Adrenal gland (tissue), 12 donors: ENCODE results near the gene CFAP91. TPM values are rescaled to one million over a fixed set of nuclear protein-coding genes. Genes with fewer than 3 reads are reported as not detected.

Experiments used
- DNase-seq, 7 donors: peaks; one replicate each; pipeline ENCODE4 v3.0.0-alpha.2; 2019 to 2020
- H3K27ac ChIP-seq, 5 donors: fragments of 200-600 bp; sonication (generic) in 4 of 5; 1 replicate in 3 of 5; 2 replicates in 2 of 5; pipeline versions ENCODE4 v1.5.1 to v1.8.0; 2016 to 2020; ENCODE audit warnings: mild to moderate bottlenecking in 1 of 5
- H3K27me3 ChIP-seq: fragments of 200-600 bp; 2 replicates; pipeline ENCODE4 v1.8.0; 2021
- H3K36me3 ChIP-seq, 2 donors: fragments of 200-600 bp; replicated peaks in 1 of 2; 1 replicate in 1 of 2; 2 replicates in 1 of 2; pipeline versions ENCODE4 v1.5.1 to v1.8.0; 2018 to 2022
- H3K4me1 ChIP-seq, 2 donors: fragments of 200-600 bp; replicated peaks in 1 of 2; 1 replicate in 1 of 2; 2 replicates in 1 of 2; pipeline versions ENCODE4 v1.5.1 to v1.8.0; 2018 to 2021
- H3K4me3 ChIP-seq, 4 donors: fragments of 200-600 bp; sonication (generic) in 3 of 4; one replicate each; pipeline ENCODE4 v1.5.1; 2016 to 2018
- H3K9me3 ChIP-seq, 3 donors: fragments of 200-600 bp; sonication (generic) in 1 of 3; replicated peaks in 1 of 3; 1 replicate in 2 of 3; 2 replicates in 1 of 3; pipeline versions ENCODE4 v1.5.1 to v1.8.0; 2016 to 2021
- POLR2A ChIP-seq, 2 donors: fragments of 450-650 bp; IDR thresholded peaks; one replicate each; pipeline ENCODE4 v1.6.1; 2017; ENCODE audit warnings: antibody characterized with exemption in 2 of 2, mild to moderate bottlenecking in 2 of 2, moderate library complexity in 1 of 2
- WGBS, 4 donors: extraction: QIAGEN DNeasy Blood & Tissue Kit in 2 of 4; methylation state at CpG; one replicate each; pipeline versions ENCODE4 v1.1.5 to v1.1.7; 2013 to 2017; 5-methylcytosine and 5-hydroxymethylcytosine counted together
- intact Hi-C, 2 donors: fragments of 100-400 bp; cut with DNase I; formaldehyde crosslinking; loops; one replicate each; pipeline versions ENCODE4 v1.14.1 to v1.15.0; 2022 to 2023
- polyA plus RNA-seq, 3 donors: library from polyadenylated mRNA; stranded (reverse); fragments of 200-250 nt in 2 of 3; fragments of 350-450 nt in 1 of 3; fragmentation: Illumina TruSeq in 1 of 3; extraction: RNeasy Lipid Tissue Mini Kit (QIAGEN cat#74804) in 1 of 3; gene quantifications; one replicate each; pipeline ENCODE4 v1.2.3, GENCODE V29; 2013 to 2014
- total RNA-seq, 9 donors: library from RNA; depleted of rRNA in 4 of 9; stranded (reverse); fragments of >200 nt in 4 of 9; fragments of 120-200 nt in 1 of 9; fragmentation: NEBNext Ultra II Directional in 1 of 9; extraction: Animal tissue kit (Norgen Biotek cat#: 25700) in 1 of 9; gene quantifications; one replicate each; pipeline versions ENCODE4 v1.1.0 to v1.2.4, GENCODE V29; 2013 to 2023
- TF ChIP-seq, protein P1 (sequence below), 6 experiments: fragments of 450-650 bp in 4 of 6; fragments of 200-600 bp in 2 of 6; sonication (generic) in 1 of 6; IDR thresholded peaks; 1 replicate in 5 of 6; 2 replicates in 1 of 6; pipeline versions ENCODE4 v1.5.1 to v1.8.0; 2016 to 2021; ENCODE audit warnings: antibody characterized with exemption in 6 of 6, mild to moderate bottlenecking in 2 of 6, moderate library complexity in 1 of 6
- donor health status: healthy with polysubstance abuse.
- donor health status: Bipolar disorder and iron deficiency.
- donor health status: DM: yes; HTN: yes; CAD: no.
- donor health status: DM: no; HTN: no; CAD: no.
- donor health status: DM: no; HTN: no; CAD: no.
- donor health status: DM: yes; HTN: yes; CAD: no.

CFAP91 gene
- total and polyA plus RNA-seq, 12 donors: 3.4 to 12.9 (median 8.3) TPM

DNA sequence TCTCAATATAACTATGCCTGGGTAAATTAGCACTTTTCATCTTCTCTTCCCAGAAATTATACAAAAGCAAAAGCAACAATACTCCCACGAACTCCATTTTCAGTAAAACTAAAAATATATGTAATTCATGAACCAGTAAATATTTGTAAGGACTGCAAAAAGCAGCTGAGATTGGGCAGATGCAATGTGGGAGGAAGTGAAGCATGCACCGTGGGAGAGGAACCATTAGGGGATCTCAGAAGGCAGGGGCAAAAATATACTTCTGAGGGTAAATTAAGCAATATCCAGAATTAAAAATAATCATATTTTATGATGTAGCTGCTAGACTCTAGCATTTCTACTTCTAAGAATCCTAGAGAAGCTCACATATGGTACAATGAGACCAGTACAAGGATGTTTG, 20.2 kb downstream of the CFAP91 start:
- no peak overlapping the region for H3K27ac ChIP-seq
- no peaks in the 10 kb centered on the region for H3K36me3 ChIP-seq
- no peaks in the 10 kb centered on the region for H3K4me1 ChIP-seq
- DNase-seq: no peak
- 67 to 76% (median 70%) methylated on average over 2 of the region's 2 CpGs for WGBS, 4 donors
- TF ChIP-seq, protein P1, sequence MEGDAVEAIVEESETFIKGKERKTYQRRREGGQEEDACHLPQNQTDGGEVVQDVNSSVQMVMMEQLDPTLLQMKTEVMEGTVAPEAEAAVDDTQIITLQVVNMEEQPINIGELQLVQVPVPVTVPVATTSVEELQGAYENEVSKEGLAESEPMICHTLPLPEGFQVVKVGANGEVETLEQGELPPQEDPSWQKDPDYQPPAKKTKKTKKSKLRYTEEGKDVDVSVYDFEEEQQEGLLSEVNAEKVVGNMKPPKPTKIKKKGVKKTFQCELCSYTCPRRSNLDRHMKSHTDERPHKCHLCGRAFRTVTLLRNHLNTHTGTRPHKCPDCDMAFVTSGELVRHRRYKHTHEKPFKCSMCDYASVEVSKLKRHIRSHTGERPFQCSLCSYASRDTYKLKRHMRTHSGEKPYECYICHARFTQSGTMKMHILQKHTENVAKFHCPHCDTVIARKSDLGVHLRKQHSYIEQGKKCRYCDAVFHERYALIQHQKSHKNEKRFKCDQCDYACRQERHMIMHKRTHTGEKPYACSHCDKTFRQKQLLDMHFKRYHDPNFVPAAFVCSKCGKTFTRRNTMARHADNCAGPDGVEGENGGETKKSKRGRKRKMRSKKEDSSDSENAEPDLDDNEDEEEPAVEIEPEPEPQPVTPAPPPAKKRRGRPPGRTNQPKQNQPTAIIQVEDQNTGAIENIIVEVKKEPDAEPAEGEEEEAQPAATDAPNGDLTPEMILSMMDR (IDR thresholded peaks at IDR 0.05): peak in 1 of 6 experiments; percentile 4
- no peak for TF ChIP-seq POLR2A (IDR thresholded peaks at IDR 0.05)
- H3K27me3 ChIP-seq: no peaks in the 10 kb centered on the region
- intact Hi-C loops: no loop called here
- no peak overlapping the region for H3K4me3 ChIP-seq
- no peaks in the 10 kb centered on the region for H3K9me3 ChIP-seq

DNA sequence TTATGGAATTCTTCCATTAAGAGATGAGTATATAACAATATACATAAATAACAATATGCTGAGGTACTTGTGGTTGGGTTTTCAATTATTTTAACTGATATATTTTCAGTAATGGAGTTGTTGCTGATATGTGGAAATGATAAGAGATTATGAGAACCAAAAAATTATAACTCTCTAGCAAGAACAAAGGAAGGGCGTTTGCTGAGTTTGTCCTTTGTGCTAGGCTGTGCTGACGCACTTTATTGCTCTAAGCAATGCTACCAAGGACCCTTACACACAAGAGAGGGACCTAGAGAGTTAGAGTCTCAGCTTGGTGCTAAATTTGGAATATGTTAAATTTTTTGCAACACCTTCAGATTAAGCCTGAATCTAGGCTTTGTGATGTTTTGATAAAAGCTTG, 24.1 kb downstream of the CFAP91 start:
- WGBS, 4 donors: 71 to 88% (median 85%) methylated on average over 2 of the region's 2 CpGs
- no peak for TF ChIP-seq POLR2A (IDR thresholded peaks at IDR 0.05)
- TF ChIP-seq, protein P1 (IDR thresholded peaks at IDR 0.05): no peak
- intact Hi-C loops: no loop called here
- H3K36me3 ChIP-seq: no peaks in the 10 kb centered on the region
- no peak for DNase-seq
- H3K9me3 ChIP-seq: no peaks in the 10 kb centered on the region
- H3K27ac ChIP-seq: no peak overlapping the region
- no peaks in the 10 kb centered on the region for H3K4me1 ChIP-seq
- no peak overlapping the region for H3K4me3 ChIP-seq
- no peaks in the 10 kb centered on the region for H3K27me3 ChIP-seq

DNA sequence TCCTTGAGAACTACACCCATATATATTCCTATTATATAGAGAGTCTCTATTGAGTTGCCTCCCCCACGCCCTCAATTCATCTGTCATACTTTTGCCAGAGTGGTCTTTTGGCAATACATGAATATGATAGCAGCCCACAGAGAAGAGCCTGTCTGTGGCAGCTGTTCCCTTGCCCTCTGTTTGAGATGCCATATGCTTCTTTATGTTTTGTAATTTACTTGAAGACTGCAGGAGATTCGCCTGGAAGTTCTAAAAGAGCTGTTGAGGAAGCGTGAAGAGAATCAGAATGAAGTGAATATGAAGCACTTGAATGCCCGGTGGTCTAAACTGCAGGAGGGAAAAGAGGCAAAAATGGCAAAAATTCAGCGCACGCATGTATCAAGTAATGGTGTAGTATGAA, 27.2 kb downstream of the CFAP91 start:
- Histone ChIP-seq H3K4me3 (no peak overlapping the region), H3K9me3 (no peaks in the 10 kb centered on the region), H3K36me3 (no peaks in the 10 kb centered on the region), H3K27ac (no peak overlapping the region), H3K27me3 (no peaks in the 10 kb centered on the region), H3K4me1 (no peaks in the 10 kb centered on the region)
- TF ChIP-seq, protein P1 (IDR thresholded peaks at IDR 0.05): no peak
- no peak for TF ChIP-seq POLR2A (IDR thresholded peaks at IDR 0.05)
- DNase-seq: no peak
- intact Hi-C loops: no loop called here
- 95 to 98% (median 96%) methylated on average over 6 of the region's 6 CpGs for WGBS, 4 donors

DNA sequence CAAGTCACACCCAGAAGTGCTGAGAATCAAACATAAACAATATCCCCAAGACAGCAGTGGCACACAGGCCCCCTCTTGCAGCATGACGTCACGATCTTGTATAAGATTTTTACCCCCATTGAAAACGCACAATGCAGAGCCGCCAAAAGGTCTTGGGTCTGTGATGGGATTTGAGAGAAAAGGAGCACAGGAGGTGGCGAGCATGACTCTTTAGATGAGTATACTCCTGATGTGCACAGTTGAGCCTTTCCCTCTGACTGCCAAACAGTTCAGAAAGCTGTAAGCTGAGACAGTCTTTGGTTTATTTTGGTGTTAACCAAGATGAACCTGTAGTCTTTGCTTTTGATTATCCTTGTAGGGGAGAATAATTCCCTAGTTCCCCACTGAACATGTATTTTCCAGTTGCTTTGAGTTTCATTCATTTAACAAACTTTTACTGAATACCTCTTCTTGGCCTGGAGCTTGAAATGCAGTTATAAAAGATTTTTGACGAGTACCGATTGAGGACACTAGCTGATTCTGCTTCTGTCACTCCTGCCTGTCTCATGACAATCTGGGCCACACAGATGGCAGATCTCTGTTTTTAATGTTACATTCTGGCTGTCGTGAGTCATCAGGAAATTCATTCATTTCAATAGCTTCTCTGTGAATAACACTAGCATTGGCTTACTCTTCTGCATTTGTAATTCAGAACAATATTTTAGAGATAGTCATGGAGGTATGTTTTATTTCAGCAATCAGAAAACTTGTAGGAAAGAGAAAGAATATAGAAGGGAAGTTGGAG, 28.9 kb downstream of the CFAP91 start:
- intact Hi-C loops: no loop called here
- Histone ChIP-seq H3K27me3 (no peaks in the 10 kb centered on the region), H3K36me3 (no peaks in the 10 kb centered on the region), H3K4me3 (no peak overlapping the region), H3K27ac (peak overlapping the region in 2 of 5 donors; percentile 27 to 45), H3K9me3 (no peaks in the 10 kb centered on the region), H3K4me1 (no peaks in the 10 kb centered on the region)
- peak in 4 of 7 donors; percentile 17 to 66 (median 32) for DNase-seq
- 72 to 75% (median 73%) methylated on average over 8 of the region's 8 CpGs for WGBS, 4 donors
- TF ChIP-seq, protein P1 (IDR thresholded peaks at IDR 0.05): no peak
- TF ChIP-seq POLR2A (IDR thresholded peaks at IDR 0.05): no peak
